Measurements from ENCODE around the gene ERVK3-1. TPM values are rescaled to one million over a fixed set of nuclear protein-coding genes. Genes with fewer than 3 reads are reported as not detected.

Gene ERVK3-1
- total and polyA plus RNA-seq, 3 donors from 2014 or later, result 34.0 to 58.5 (median 48.9) TPM

DNA sequence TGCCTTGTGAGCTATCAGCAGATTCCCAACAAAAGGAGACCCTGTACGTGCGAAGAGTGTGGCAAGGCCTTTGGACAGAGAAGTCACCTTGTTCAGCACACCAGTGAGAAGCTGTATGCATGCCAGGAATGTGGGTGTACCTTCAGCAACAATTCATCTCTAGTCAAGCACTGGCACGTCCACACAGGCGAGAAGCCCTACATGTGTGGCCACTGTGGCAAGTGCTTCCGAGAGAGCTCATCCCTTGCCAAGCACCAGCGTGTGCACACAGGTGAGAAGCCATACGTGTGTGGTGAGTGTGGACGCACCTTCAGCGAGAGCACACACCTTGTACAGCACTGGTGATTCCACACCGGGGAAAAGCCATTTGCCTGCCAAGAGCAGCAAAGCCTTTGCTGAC, 14.1 kb downstream of the ERVK3-1 start:
- Histone ChIP-seq H3K27me3 (no peaks in the 10 kb centered on the region), H3K4me1 (no peaks in the 10 kb centered on the region), H3K9me3 (no peaks in the 10 kb centered on the region), H3K36me3 (ENCODE audit: low read depth, missing control alignments) (no peaks in the 10 kb centered on the region), H3K27ac (no peak overlapping the region), H3K4me3 (no peak overlapping the region)
- 94 to 97% methylated on average over 10 of the region's 10 CpGs for WGBS, 2 donors
- no peak for DNase-seq
- intact Hi-C loops (cut with DNase I; ENCODE audit: low total_unique reads), result no loop called here
- TF ChIP-seq, protein P1, sequence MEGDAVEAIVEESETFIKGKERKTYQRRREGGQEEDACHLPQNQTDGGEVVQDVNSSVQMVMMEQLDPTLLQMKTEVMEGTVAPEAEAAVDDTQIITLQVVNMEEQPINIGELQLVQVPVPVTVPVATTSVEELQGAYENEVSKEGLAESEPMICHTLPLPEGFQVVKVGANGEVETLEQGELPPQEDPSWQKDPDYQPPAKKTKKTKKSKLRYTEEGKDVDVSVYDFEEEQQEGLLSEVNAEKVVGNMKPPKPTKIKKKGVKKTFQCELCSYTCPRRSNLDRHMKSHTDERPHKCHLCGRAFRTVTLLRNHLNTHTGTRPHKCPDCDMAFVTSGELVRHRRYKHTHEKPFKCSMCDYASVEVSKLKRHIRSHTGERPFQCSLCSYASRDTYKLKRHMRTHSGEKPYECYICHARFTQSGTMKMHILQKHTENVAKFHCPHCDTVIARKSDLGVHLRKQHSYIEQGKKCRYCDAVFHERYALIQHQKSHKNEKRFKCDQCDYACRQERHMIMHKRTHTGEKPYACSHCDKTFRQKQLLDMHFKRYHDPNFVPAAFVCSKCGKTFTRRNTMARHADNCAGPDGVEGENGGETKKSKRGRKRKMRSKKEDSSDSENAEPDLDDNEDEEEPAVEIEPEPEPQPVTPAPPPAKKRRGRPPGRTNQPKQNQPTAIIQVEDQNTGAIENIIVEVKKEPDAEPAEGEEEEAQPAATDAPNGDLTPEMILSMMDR (IDR thresholded peaks at IDR 0.05), result no peak
- no peak for TF ChIP-seq POLR2A (IDR thresholded peaks at IDR 0.05)

DNA sequence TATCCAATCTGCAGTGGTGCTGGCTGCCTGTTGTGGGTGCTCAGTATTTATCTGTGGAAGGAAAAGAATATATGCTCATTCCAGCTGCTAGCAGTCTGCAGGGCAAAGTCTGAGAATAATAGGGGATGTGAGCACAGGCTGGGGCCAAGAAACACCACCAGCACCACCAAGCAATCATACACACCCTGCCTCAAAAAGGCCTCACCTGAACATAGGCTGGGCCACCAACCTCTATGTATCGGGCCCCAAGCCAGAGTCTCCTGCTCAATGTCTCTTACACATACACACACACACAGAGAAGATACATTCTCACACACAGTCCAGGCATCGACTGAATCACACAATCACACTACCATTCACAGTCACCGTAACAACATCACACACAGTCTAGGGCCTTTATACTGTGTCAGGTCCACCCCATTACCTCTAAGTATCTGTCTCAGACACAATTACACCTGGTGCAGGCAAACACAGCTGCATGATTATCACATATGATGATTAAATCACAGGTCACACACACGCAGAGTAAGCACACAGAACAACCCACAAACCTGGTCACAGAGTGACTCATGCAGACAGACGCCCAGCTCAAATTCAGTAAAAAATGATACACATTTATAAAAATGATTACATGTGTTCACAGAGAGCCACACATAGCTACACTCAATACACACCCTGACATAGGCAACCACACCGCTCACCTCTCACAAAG, 20.3 kb downstream of the ERVK3-1 start:
- no peaks in the 10 kb centered on the region for H3K36me3 ChIP-seq (ENCODE audit: low read depth, missing control alignments)
- no peak overlapping the region for H3K4me3 ChIP-seq
- 87 to 88% methylated on average over 6 of the region's 6 CpGs for WGBS, 2 donors
- intact Hi-C loops (cut with DNase I; ENCODE audit: low total_unique reads), result no loop called here
- no peak overlapping the region for H3K27ac ChIP-seq
- no peak for TF ChIP-seq POLR2A (IDR thresholded peaks at IDR 0.05)
- TF ChIP-seq, protein P1 (IDR thresholded peaks at IDR 0.05), result no peak
- H3K27me3 ChIP-seq, result no peaks in the 10 kb centered on the region
- H3K4me1 ChIP-seq, result peaks cover 15% of the 10 kb centered on the region
- no peak for DNase-seq
- no peaks in the 10 kb centered on the region for H3K9me3 ChIP-seq

DNA sequence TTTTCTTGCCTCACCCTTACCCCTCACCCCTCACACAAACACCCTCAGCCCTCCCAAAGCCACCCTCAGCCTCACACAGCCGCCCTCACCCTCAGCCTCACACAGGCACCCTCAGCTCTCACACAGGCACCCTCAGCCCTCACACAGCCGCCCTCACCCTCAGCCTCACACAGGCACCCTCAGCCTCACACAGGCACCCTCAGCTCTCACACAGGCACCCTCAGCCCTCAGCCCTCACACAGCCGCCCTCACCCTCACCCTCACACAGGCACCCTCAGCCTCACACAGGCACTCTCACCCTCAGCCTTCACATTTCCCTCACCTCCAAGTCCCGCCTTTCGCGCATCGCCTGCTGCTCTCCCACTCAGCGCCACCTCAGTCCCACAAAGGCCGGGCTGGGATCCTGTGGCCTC, 21.3 kb downstream of the ERVK3-1 start:
- peak overlapping the region; percentile 77 to 80 for H3K4me3 ChIP-seq
- H3K4me1 ChIP-seq, result peaks cover 15% of the 10 kb centered on the region
- no peak for TF ChIP-seq POLR2A (IDR thresholded peaks at IDR 0.05)
- TF ChIP-seq, protein P1 (IDR thresholded peaks at IDR 0.05), result no peak
- H3K27me3 ChIP-seq, result no peaks in the 10 kb centered on the region
- peak overlapping the region; percentile 61 to 92 for H3K27ac ChIP-seq
- WGBS, 2 donors, result 0 to 5% methylated on average over 9 of the region's 9 CpGs
- intact Hi-C loops (cut with DNase I; ENCODE audit: low total_unique reads), result no loop called here
- H3K36me3 ChIP-seq (ENCODE audit: low read depth, missing control alignments), result no peaks in the 10 kb centered on the region
- H3K9me3 ChIP-seq, result no peaks in the 10 kb centered on the region
- DNase-seq, result no peak

DNA sequence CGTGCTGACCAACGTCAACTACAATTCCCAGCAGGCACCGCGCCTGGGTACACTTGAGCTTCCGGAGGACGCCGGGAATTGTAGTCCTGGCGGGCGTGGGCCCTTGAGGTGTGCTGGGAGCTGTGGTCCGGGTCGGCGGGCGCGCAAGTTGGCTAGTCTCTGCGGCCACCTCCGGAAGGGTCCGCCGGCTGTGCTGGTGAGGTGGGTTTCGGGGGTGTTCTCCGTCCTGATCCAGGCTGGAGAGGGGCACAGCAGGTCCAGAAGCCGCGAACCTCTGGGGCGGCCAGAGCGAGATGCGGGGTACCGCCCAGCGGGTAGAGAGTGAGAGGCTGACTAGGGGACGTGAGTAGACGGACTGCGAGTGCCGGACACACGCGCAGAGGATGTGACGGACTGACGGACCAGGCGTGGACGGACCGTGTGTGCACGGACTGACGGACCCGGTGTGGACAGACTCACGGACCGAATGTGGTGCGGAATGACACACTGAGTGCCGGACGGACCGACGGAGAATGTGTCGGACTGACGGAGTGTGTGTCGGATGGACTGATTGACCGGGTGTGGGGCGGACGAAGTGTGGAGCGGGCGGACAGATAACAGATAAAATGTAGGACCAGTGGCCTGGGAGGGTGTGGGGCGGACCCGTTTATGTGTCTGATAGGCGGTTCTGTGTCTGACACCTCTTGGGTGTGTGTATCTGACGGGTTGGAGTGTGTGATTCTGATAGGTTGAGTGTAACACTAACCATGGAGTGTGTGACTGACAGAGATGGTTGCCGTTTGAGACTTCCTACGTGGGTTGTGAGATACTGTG, 21.9 kb downstream of the ERVK3-1 start, which contains the start of gene ZSCAN22:
Gene ZSCAN22, plus strand, starts transcription at position 81 of the 813 bp plus-strand sequence. CDS start 7,809 bp downstream, outside the sequence.
- intact Hi-C loops (cut with DNase I; ENCODE audit: low total_unique reads), result no loop called here
- Histone ChIP-seq H3K4me3 (peak within 1 kb of the TSS; percentile 77 to 80), H3K36me3 (ENCODE audit: low read depth, missing control alignments) (no peaks in the 10 kb centered on the region)

More for the DNA sequence above, 21.9 kb downstream of the ERVK3-1 start, which contains the start of gene ZSCAN22:
- H3K27ac ChIP-seq, result peak within 1 kb of the TSS; percentile 61 to 92
- H3K4me1 ChIP-seq, result peaks cover 15% of the 10 kb centered on the region
- peak; percentile 100 for DNase-seq
- no peaks in the 10 kb centered on the region for H3K27me3 ChIP-seq
- TF ChIP-seq, protein P1 (IDR thresholded peaks at IDR 0.05), result peak in 1 of 3 experiments; percentile 25
- no peak for TF ChIP-seq POLR2A (IDR thresholded peaks at IDR 0.05)
- WGBS, 2 donors, result 0% methylated on average over 47 to 62 of the region's 62 CpGs
- no peaks in the 10 kb centered on the region for H3K9me3 ChIP-seq

All from testis (tissue), 3 donors.